HK-2 (cell line): Measurements from ENCODE around the gene BCL11A.
"Not testable (repeated sequence)": the region's sequence is repeated elsewhere in the genome, so short reads cannot be mapped to it uniquely, and the experiment has no call there.

Source experiments
- DNase-seq: peaks from one replicate; pipeline ENCODE4 v3.0.0-alpha.2; 2018; ENCODE audit not compliant: unreplicated experiment

The BCL11A gene

DNA sequence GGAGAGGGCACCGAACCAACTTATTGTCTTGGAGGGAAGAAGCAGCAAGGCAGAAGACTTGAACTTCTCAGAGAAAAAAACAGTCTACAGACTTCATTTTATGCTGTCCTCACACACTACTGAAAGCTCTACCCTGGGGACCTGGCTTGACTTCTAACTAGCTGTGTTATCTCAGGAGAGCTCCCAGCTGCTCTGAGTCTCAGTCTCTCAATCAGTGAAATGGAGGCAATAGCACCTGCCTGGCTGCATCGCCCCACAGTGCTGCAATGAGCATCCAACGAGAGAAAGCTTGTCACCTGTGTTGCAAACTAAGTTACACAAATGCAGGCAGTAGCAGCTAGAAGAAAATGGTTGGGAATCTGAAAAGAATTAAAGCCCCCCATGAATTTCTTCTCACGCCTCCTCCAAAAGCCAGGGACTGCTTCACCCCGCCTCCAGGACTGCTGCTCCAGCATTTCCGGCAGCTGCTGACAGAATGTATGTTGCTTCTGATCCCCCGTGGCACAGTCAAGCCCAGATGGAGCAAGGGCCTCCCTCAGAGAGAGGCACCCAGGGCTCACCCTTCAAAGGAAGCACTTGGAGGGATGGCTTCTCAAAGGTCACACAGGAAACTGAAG, 116.3 kb downstream of the BCL11A start:
- no peak for DNase-seq

DNA sequence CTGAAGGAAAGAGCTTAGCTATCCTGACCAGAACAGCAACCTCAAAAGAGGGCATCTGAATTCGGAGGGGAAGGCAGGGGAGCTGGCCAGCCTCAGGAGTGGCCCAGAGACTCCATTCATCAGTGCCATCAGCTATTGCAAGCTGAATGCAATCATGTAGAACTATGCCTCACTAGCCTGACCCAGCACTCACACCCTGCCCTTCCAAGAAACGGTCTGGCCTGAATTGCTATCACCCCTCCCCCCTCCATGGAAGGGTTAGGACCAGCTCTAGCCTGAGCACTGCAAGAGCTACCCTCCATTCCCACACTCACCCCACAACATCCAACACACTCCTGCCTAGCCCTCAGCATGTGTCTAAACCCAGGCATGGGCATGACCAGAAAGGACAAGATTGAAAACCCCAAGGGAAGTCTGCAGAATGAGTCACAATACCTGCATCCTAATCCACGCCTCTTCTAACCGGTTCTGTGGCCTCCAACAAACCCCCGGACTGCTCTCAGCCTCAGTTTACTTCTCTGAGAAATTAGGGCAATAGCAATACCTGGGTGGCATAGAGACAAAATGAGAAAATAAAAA, 120.3 kb downstream of the BCL11A start:
- DNase-seq = no peak

- no peak for DNase-seq
Observed at GRCh38 chr2:60432035-60432601, 121.3 kb downstream of the BCL11A start.

DNA sequence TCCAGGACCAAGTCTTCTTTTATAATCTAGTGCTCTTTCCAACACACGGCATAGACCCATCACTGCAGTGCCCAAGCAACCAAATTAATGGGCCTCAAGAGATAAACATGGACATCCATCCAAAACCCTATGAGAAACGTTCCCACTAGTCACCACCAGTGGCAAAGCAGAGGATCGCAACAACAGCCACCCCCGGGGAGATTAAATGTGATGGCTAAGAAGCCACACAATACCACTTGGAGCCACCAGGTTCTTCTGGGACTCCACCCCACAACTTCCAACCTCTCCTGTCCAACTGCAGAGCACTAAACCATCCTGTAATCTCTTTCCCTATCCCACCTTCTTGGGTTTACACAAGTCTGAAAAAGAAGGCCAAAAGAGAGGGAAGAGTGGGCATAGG, 123.8 kb downstream of the BCL11A start:
- DNase-seq = no peak

- no peak for DNase-seq
Observed at GRCh38 chr2:60426880-60427279, 126.6 kb downstream of the BCL11A start.

DNA sequence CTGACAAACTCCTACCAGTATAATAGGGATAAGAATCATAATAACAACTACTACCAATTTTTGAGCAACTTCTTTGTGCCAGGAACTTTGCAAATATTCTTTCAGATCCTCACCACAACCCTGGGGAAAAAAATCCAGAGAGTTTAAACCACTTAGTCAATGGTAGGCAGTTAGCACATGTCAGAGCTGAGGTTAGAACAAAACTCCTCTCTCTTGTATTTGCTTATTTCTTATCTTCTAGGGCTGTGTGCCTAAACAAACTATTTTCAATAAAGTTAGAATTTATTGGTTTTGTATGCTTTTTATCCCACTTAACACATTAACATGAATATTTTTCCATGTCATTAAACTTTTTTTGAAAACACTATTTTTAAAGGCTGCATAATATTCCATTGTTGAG, 127.1 kb downstream of the BCL11A start:
- no peak for DNase-seq

DNA sequence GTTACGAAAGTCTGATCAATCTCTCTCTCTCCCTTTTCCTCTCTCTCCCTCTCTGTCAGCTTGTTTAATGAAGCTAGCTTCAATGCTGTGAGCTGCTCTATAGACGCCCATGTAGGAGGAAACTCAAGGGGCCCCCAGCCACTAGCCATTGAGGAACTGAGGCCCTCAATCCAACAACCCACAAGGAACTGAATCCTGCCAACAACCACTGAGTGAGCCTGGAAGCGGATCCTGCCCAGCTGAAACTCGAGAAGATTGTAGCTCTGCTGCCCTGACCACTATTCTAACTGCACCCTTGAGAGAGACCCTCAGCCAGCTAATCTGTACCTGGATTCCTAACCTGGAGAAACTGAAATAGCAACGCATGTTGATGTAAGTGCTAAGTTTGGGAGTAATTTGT, 129.2 kb downstream of the BCL11A start:
- DNase-seq = no peak

DNA sequence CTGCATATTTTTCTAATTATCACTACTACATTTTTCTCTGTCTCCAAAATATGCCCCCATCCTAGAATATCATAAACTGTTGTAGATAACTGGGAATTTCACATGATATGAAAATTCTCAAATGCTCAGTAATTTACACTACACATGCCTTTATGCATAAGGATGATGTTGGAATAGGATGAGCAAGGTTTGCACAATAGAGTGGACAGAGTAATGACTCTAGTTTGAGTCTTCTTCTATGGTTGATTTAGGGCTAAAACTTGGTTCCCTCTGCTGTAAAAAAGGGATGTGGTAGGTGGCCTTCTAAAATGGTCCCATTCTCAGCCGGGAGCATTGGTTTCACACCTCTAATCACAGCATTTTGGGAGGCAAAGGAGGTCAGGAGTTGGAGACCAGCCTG, 129.9 kb downstream of the BCL11A start:
- DNase-seq = no peak

DNA sequence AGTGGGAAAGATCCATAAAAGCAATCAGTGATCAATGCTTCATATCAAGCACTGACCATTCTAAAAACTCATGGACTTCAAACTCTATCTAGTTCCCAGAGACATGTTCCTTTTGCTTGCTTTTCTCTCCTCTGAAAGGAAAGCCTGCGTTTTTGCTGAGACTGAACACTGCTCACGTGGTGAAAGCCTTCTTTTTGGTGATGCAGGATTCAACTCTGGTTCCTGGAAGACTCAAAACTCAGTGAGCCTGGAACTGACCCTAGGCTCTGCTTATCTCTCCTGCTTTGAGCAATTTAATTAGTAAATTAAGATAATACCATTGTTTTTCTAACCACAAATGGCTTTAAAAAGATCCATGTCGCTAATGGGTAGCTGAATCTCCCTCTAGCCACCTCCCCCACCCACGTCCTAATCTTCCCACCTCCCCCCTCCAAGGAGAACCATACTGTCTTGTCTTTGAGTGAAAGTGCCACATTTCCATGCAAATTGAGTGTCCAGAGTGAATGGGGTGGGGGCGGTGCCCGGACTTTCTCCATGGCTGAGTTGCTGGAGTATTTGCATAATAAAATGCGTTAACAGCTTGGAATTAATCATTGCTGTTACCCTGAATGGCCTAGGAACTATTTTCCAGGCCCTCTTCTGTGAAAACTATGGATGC, 130.5 kb downstream of the BCL11A start:
- DNase-seq = no peak

GRCh38 chr2:60417210-60417609, 136.2 kb downstream of the BCL11A start:
- not testable (repeated sequence) for DNase-seq

- DNase-seq = no peak
Observed at GRCh38 chr2:60416221-60417008, 137.0 kb downstream of the BCL11A start.

- no peak for DNase-seq
Observed at GRCh38 chr2:60415814-60416213, 137.6 kb downstream of the BCL11A start.

GRCh38 chr2:60414495-60415138, 138.8 kb downstream of the BCL11A start:
- DNase-seq = no peak

DNA sequence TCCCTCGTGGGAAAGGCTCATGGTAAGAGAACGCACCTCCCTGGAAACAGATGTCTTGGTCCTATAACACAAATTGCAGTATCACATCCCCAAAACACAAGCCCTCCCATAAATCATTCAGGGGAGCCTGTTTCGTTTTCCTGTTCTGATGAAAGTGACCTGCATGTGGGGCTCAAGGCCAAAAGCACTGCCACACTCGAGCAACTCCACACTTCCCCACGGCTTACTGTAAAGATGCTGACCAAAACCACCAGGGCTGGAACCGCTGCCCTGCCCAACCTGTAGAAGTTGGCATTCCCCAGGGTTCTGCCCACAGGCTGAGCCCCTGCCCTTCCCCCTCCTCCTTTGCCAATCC, 139.7 kb downstream of the BCL11A start:
- DNase-seq = no peak

DNA sequence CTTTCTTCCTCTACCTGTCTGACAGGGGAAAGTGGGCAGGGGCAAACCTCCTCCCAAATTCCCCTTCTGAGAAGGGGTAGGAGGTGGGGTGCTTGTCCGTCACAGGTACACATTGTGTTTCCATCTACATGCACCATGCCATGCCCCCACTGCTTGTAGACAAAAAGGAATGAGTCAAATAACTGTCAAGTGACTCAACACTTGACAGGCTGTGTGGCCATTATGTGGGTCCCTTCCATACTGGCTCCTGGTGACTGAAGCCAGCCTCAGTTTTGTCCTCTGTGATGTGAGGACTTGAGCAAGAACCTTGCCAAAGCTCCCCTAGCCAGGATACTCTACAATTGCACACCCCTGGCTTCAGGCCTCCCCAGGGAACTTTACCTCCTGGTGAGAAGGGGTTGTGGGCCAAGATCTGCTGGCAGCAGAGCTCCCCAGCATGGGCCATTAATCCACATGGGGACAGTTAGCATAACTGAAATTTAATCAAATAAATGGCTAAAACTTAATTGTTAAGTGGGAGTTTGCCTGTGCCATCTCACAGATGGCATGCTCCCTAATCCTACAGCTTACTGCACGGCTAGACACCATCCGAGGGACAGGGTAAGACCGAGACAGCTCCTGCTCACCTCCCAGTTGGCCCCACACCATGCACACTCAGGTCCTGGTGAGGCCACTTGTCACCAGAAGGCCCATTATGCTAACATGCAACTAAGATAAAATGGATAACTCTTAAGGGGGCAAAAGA, 140.2 kb downstream of the BCL11A start:
- no peak for DNase-seq

GRCh38 chr2:60412620-60413019, 140.8 kb downstream of the BCL11A start:
- DNase-seq = no peak

- no peak for DNase-seq
Observed at GRCh38 chr2:60412027-60412426, 141.4 kb downstream of the BCL11A start.

DNA sequence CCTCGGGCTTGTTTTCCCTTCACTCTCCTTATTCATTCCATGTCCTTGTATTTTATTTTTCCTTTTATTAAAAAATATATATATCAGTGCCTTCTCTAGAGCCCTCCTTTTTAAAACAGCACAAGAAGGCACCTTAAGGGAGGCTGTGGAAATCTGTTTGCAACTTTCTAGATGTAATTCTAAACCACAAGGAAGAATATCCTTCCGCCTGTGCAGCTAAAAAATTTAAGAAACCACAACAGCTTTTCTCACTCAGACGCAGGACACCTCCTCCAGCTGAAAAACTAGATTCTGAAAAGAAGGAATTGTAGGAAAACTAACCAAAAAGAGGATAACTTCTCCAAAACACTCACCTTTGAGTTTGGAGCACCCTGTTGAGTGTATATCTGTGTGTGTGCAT, 142.2 kb downstream of the BCL11A start:
- DNase-seq = no peak

- no peak for DNase-seq
Observed at GRCh38 chr2:60410456-60411146, 142.9 kb downstream of the BCL11A start.

GRCh38 chr2:60409531-60409871, 144.0 kb downstream of the BCL11A start:
- DNase-seq = no peak
